Fibroblast of gingiva (primary cell): Measurements from ENCODE around the gene OR52B6.
"Not testable (repeated sequence)": the region's sequence is repeated elsewhere in the genome, so short reads cannot be mapped to it uniquely, and the experiment has no call there.

Experiments
- DNase-seq: peaks from one replicate; pipeline ENCODE4 v3.0.0-alpha.2; 2011; ENCODE audit warnings: low read depth

The OR52B6 gene

GRCh38 chr11:5596607-5597201 lies 16.0 kb downstream of the OR52B6 start, which contains the start of gene TRIM6:
Gene TRIM6, plus strand, starts transcription at chr11:5596637. Its CDS starts 261 bp downstream, at chr11:5596898.
- DNase-seq = peak; percentile 23

- no peak for DNase-seq
These were observed 17.3 kb downstream of the OR52B6 start for GRCh38 chr11:5597953-5598352.

GRCh38 chr11:5600374-5600851 lies 19.7 kb downstream of the OR52B6 start:
- DNase-seq = peak; percentile 74

- not testable (repeated sequence) for DNase-seq
These were observed 22.1 kb downstream of the OR52B6 start for GRCh38 chr11:5602791-5603190.

GRCh38 chr11:5603326-5603725 lies 22.6 kb downstream of the OR52B6 start:
- no peak for DNase-seq

- DNase-seq = no peak
These were observed 24.2 kb downstream of the OR52B6 start for GRCh38 chr11:5604896-5605295.

- peak; percentile 64 for DNase-seq
These were observed 25.2 kb downstream of the OR52B6 start for GRCh38 chr11:5605849-5606248.

GRCh38 chr11:5608808-5609207 lies 28.1 kb downstream of the OR52B6 start:
- DNase-seq = no peak

GRCh38 chr11:5610446-5610845 lies 29.8 kb downstream of the OR52B6 start:
- no peak for DNase-seq

GRCh38 chr11:5611627-5612026 lies 30.9 kb downstream of the OR52B6 start:
- DNase-seq = no peak

GRCh38 chr11:5618807-5619206 lies 38.1 kb downstream of the OR52B6 start:
- no peak for DNase-seq

GRCh38 chr11:5620651-5621521 lies 40.2 kb downstream of the OR52B6 start:
- DNase-seq = peak; percentile 80

GRCh38 chr11:5621580-5621979 lies 40.9 kb downstream of the OR52B6 start:
- DNase-seq = no peak

- DNase-seq = no peak
These were observed 42.1 kb downstream of the OR52B6 start for GRCh38 chr11:5622802-5623201.

GRCh38 chr11:5624489-5625279 lies 44.0 kb downstream of the OR52B6 start, which contains the start of gene TRIM34:
Gene TRIM34, plus strand, starts transcription at chr11:5625001. Its CDS starts 7,331 bp downstream, at chr11:5632332.
- DNase-seq = peak; percentile 46

- DNase-seq = no peak
These were observed 44.6 kb downstream of the OR52B6 start for GRCh38 chr11:5625281-5625680.

- DNase-seq = peak; percentile 30
These were observed 45.5 kb downstream of the OR52B6 start for GRCh38 chr11:5626196-5626595.

- no peak for DNase-seq
These were observed 50.7 kb downstream of the OR52B6 start for GRCh38 chr11:5631417-5631816.
